ENCODE results near the gene PTGES. TPM values are rescaled to one million over a fixed set of nuclear protein-coding genes. Genes with fewer than 3 reads are reported as not detected.
"Not testable (repeated sequence)": the region's sequence is repeated elsewhere in the genome, so short reads cannot be mapped to it uniquely, and the experiment has no call there.

PTGES gene
- total RNA-seq, 1 donor from 2014 or later: 11.1 TPM

GRCh38 chr9:129785866-129786265, 33.0 kb upstream of the PTGES start:
- Histone ChIP-seq H3K27me3 (ENCODE audit: control insufficient read depth, insufficient read depth, low read length) (no peaks in the 10 kb centered on the region), H3K36me3 (ENCODE audit: control insufficient read depth, insufficient read depth, low read length) (no peaks in the 10 kb centered on the region), H3K4me3 (ENCODE audit: low read depth, low read length) (no peak overlapping the region)
- DNase-seq (ENCODE audit: low read depth) (no peak), FAIRE-seq (no peak)
- TF ChIP-seq, protein P1, sequence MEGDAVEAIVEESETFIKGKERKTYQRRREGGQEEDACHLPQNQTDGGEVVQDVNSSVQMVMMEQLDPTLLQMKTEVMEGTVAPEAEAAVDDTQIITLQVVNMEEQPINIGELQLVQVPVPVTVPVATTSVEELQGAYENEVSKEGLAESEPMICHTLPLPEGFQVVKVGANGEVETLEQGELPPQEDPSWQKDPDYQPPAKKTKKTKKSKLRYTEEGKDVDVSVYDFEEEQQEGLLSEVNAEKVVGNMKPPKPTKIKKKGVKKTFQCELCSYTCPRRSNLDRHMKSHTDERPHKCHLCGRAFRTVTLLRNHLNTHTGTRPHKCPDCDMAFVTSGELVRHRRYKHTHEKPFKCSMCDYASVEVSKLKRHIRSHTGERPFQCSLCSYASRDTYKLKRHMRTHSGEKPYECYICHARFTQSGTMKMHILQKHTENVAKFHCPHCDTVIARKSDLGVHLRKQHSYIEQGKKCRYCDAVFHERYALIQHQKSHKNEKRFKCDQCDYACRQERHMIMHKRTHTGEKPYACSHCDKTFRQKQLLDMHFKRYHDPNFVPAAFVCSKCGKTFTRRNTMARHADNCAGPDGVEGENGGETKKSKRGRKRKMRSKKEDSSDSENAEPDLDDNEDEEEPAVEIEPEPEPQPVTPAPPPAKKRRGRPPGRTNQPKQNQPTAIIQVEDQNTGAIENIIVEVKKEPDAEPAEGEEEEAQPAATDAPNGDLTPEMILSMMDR (IDR thresholded peaks at IDR 0.05; ENCODE audit: insufficient read depth, low read length, severe bottlenecking): no peak

DNA sequence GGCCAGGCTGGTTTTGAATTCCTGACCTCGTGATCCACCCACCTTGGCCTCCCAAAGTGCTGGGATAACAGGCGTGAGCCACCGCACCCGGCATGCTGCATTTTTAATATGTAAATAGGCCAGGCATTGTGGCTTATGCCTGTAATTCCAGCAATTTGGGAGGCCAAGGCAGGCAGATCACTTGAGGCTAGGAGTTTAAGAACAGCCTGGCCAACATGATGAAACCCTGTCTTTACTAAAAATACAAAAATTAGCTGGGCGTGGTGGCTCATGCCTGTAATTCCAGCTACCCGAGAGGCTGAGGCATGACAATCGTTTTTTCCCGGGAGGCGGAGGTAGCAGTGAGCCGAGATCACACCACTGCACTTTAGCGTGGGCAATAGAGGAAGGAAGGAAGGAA, 32.1 kb upstream of the PTGES start:
- H3K4me3 ChIP-seq (ENCODE audit: low read depth, low read length); FAIRE-seq; H3K36me3 ChIP-seq (ENCODE audit: control insufficient read depth, insufficient read depth, low read length); H3K27me3 ChIP-seq (ENCODE audit: control insufficient read depth, insufficient read depth, low read length); DNase-seq (ENCODE audit: low read depth): not testable (repeated sequence)

- Histone ChIP-seq H3K36me3 (ENCODE audit: control insufficient read depth, insufficient read depth, low read length) (no peaks in the 10 kb centered on the region), H3K27me3 (ENCODE audit: control insufficient read depth, insufficient read depth, low read length) (no peaks in the 10 kb centered on the region), H3K4me3 (ENCODE audit: low read depth, low read length) (no peak overlapping the region)
- peak; percentile 43 for DNase-seq (ENCODE audit: low read depth)
- no peak for FAIRE-seq
- TF ChIP-seq, protein P1 (IDR thresholded peaks at IDR 0.05; ENCODE audit: insufficient read depth, low read length, severe bottlenecking): peak; percentile 82
Measured at GRCh38 chr9:129783516-129784361, 30.9 kb upstream of the PTGES start.

DNA sequence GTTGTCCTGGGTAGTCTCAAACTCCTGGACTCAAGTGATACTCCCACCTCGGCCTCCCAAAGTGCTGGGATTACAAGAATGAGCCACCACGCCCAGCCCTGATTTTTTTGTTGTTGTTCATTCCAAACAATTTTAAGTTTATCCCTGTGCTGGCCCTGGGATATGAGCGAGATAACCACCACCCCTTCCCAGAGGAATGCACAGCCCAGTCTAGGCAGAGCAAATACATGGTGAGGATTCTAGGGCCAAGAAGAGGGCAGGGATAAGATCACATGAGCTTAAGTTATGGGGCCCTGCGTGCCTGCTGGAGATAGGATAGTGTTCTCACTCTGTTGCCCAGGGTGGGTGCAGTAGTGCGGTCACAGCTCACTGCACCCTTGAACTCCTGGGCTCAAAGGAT, 29.1 kb upstream of the PTGES start:
- Histone ChIP-seq H3K4me3 (ENCODE audit: low read depth, low read length) (no peak overlapping the region), H3K27me3 (ENCODE audit: control insufficient read depth, insufficient read depth, low read length) (no peaks in the 10 kb centered on the region), H3K36me3 (ENCODE audit: control insufficient read depth, insufficient read depth, low read length) (no peaks in the 10 kb centered on the region)
- DNase-seq (ENCODE audit: low read depth) (no peak), FAIRE-seq (no peak)
- TF ChIP-seq, protein P1 (IDR thresholded peaks at IDR 0.05; ENCODE audit: insufficient read depth, low read length, severe bottlenecking): no peak

DNA sequence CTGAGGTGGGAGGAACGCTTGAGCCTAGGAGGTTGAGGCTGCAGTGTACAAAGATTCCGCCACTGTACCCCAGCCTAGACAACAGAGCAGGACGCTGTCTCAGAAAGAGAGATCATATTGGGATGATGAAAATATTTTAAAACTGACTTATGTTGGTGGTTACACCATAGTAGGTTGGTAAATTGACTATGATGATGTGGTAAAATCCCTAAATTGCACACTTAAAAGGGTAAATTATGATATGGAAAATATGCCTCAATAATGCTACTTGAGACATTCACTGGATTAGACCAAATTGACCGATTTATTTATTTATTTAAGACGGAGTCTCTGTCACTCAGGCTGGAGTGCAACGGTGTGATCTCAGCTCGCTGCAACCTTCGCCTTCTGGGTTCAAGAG, 28.3 kb upstream of the PTGES start:
- no peak for FAIRE-seq
- H3K27me3 ChIP-seq (ENCODE audit: control insufficient read depth, insufficient read depth, low read length): no peaks in the 10 kb centered on the region
- H3K4me3 ChIP-seq (ENCODE audit: low read depth, low read length): no peak overlapping the region
- no peaks in the 10 kb centered on the region for H3K36me3 ChIP-seq (ENCODE audit: control insufficient read depth, insufficient read depth, low read length)
- DNase-seq (ENCODE audit: low read depth): no peak
- TF ChIP-seq, protein P1 (IDR thresholded peaks at IDR 0.05; ENCODE audit: insufficient read depth, low read length, severe bottlenecking): no peak

GRCh38 chr9:129779560-129780190, 26.8 kb upstream of the PTGES start:
- peaks cover 3% of the 10 kb centered on the region for H3K27me3 ChIP-seq (ENCODE audit: control insufficient read depth, insufficient read depth, low read length)
- H3K4me3 ChIP-seq (ENCODE audit: low read depth, low read length): no peak overlapping the region
- DNase-seq (ENCODE audit: low read depth): no peak
- TF ChIP-seq, protein P1 (IDR thresholded peaks at IDR 0.05; ENCODE audit: insufficient read depth, low read length, severe bottlenecking): no peak
- no peaks in the 10 kb centered on the region for H3K36me3 ChIP-seq (ENCODE audit: control insufficient read depth, insufficient read depth, low read length)
- FAIRE-seq: no peak

All from bronchial epithelial cell (primary cell).